ENCODE results near the gene RNF207. TPM values are rescaled to one million over a fixed set of nuclear protein-coding genes. Genes with fewer than 3 reads are reported as not detected.

Gene RNF207
- total and polyA plus RNA-seq, 2 of the 8 experiments (the other 6 are each of a cell fraction or from before 2014, with no cell fraction given) = 3.9 to 5.4 TPM

- TF ChIP-seq SIN3A (conservative IDR thresholded peaks at IDR 0.05 in 1 of 2, IDR thresholded peaks at IDR 0.05 in 1 of 2; ENCODE audit: low read depth in 1 of 2, low read length in 2 of 2) (no peak), SP4 (IDR thresholded peaks at IDR 0.05; ENCODE audit: low read length) (no peak)
Measured at GRCh38 chr1:6168947-6169586, 36.9 kb upstream of the RNF207 start (continued).
